Heart left ventricle (tissue), 16 donors: ENCODE data around the gene OTOA. TPM values are rescaled to one million over a fixed set of nuclear protein-coding genes. Genes with fewer than 3 reads are reported as not detected.
"Not testable (repeated sequence)": the region's sequence is repeated elsewhere in the genome, so short reads cannot be mapped to it uniquely, and the experiment has no call there.

Experiments used
- ATAC-seq, 4 donors: fragments of 200-7000 bp; cut with Tn5 transposase; one replicate each; pipeline ENCODE4 v1.9.1; 2020 to 2022; ENCODE audit warnings: moderate library complexity in 4 of 4, mild to moderate bottlenecking in 3 of 4, moderate number of reproducible peaks in 1 of 4
- DNase-seq, 5 donors: peaks; one replicate each; pipeline ENCODE4 v3.0.0-alpha.2; 2020
- H3K27ac ChIP-seq, 12 donors: fragments of 200-600 bp; sonication (generic) in 4 of 12; one replicate each; pipeline versions ENCODE4 v1.5.0 to v1.8.0; 2016 to 2022; ENCODE audit warnings: mild to moderate bottlenecking in 2 of 12
- H3K27me3 ChIP-seq, 9 donors: fragments of 200-600 bp; sonication (generic) in 2 of 9; one replicate each; pipeline versions ENCODE4 v1.5.1 to v1.8.0; 2016 to 2022; ENCODE audit warnings: mild to moderate bottlenecking in 3 of 9
- H3K36me3 ChIP-seq, 9 donors: fragments of 200-600 bp; sonication (generic) in 2 of 9; one replicate each; pipeline versions ENCODE4 v1.5.0 to v1.8.0; 2018 to 2022; ENCODE audit warnings: mild to moderate bottlenecking in 2 of 9
- H3K4me1 ChIP-seq, 12 donors: fragments of 200-600 bp; sonication (generic) in 4 of 12; one replicate each; pipeline versions ENCODE4 v1.5.0 to v1.8.0; 2016 to 2022; ENCODE audit warnings: mild to moderate bottlenecking in 3 of 12
- H3K4me3 ChIP-seq, 12 donors: fragments of 200-600 bp; sonication (generic) in 4 of 12; one replicate each; pipeline versions ENCODE4 v1.5.0 to v1.8.0; 2017 to 2022; ENCODE audit warnings: mild to moderate bottlenecking in 9 of 12, moderate library complexity in 4 of 12
- H3K9me3 ChIP-seq, 12 donors: fragments of 200-600 bp; sonication (generic) in 4 of 12; one replicate each; pipeline versions ENCODE4 v1.5.0 to v1.8.0; 2016 to 2022; ENCODE audit warnings: mild to moderate bottlenecking in 1 of 12
- POLR2A ChIP-seq, 2 donors: fragments of 450-650 bp; IDR thresholded peaks; one replicate each; pipeline ENCODE4 v1.6.1; 2017; ENCODE audit warnings: antibody characterized with exemption in 2 of 2, mild to moderate bottlenecking in 2 of 2, moderate library complexity in 2 of 2
- WGBS, 4 donors: extraction: QIAGEN DNeasy Blood & Tissue Kit in 2 of 4; methylation state at CpG; one replicate each; pipeline versions ENCODE4 v1.1.5 to v1.1.7; 2013 to 2018; 5-methylcytosine and 5-hydroxymethylcytosine counted together
- intact Hi-C, 10 donors: fragments of 100-400 bp; cut with DNase I; formaldehyde crosslinking; loops; one replicate each; pipeline versions ENCODE4 v1.11.1 to v1.14.2; 2022
- polyA plus RNA-seq, 2 donors: library from polyadenylated mRNA; stranded (reverse); fragments of 200-250 nt; gene quantifications; one replicate each; pipeline ENCODE4 v1.2.3, GENCODE V29; 2013
- total RNA-seq, 9 donors: library from RNA; depleted of rRNA in 2 of 9; stranded (reverse); fragments of >200 nt in 2 of 9; fragmentation: NEBNext Ultra II Directional in 3 of 9; extraction: Animal tissue kit (Norgen Biotek cat#: 25700) in 3 of 9; gene quantifications; one replicate each; pipeline versions ENCODE4 v1.1.0 to v1.2.4, GENCODE V29; 2016 to 2023
- TF ChIP-seq, protein P1 (sequence below), 12 donors: fragments of 200-600 bp; sonication (generic) in 4 of 12; IDR thresholded peaks; one replicate each; pipeline versions ENCODE4 v1.5.0 to v1.8.0; 2018 to 2022; ENCODE audit warnings: antibody characterized with exemption in 12 of 12, mild to moderate bottlenecking in 5 of 12
- donor health status: ischemic (EF 13 %, LVEDD 7.1; RV severe dilation, severe dysfunction).
- donor health status: healthy with polysubstance abuse.
- donor health status: DM: no; HTN: yes; CAD: no.
- donor health status: DM: no; HTN: no; CAD: no.
- donor health status: ischemic (EF 25% LVEDD 6.9; RV normal size, moderate dysfunction).
- donor health status: ischemic (EF 25% LVEDD 5.7; RV mildly dilated, moderate dysfunction).
- donor health status: healthy.
- donor health status: DM: yes; HTN: yes; CAD: no.
- donor health status: ischemic (EF 35%, LVEDD 5.7; RV mildly dilated, moderate dysfunction).
- donor health status: nonischemic (EF 11% LVEDD 7.7; RV severe dilation, severe dysfunction).
- donor health status: DM: yes; HTN: yes; CAD: no.
- donor health status: PGD.
- donor health status: ischemic (EF 29% LVEDD 5.4; RV normal size, mild dysfunction).
- donor health status: nonischemic (EF 23%, LVEDD 6.1; RV moderate dilation, normal function).

The OTOA gene
- total and polyA plus RNA-seq, 11 donors: 0.03 to 0.41 (median 0.27) TPM; not detected in 7

DNA sequence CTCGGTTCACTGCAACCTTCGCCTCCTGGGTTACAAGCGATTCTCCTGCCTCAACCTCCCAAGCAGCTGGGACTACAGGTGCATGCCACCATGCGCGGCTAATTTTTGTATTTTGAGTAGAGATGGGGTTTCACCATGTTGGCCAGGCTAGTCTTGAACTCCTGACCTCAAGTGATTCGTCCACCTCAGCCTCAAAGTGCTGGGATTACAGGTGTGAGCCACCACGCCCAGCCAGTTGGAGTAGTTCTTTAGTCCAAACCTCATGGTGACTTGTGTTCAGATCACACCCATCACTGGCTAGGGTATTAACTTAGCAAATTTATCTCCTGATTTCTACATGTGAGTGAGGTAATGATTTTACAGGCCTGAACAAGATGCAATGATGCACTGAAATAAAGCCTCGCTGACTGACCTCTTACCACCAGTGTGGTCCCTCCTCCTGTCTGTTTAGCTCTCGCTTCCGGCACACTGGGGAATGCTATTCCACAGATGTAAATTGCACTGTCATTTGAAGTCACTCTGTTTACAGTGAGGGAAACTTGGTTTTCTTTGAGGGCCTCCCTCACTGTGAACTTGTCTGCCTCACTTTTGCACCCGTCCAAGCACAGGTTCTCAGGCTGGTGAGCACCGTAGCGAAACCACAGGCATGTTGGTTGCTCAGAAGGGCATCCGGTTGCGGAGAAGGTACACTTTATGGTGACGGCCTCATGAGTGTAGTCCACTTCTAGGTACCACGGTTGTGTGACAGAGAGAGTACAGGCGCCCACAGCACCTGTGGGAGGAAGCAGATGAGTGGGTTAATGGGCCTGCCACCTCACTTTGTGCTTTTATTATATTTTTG lies 16.8 kb upstream of the OTOA start:
- WGBS, 4 donors: 91 to 96% (median 94%) methylated on average over 18 of the region's 18 CpGs
- no peaks in the 10 kb centered on the region for H3K27me3 ChIP-seq
- H3K4me1 ChIP-seq: peaks cover 0 to 83% (median 18%) of the 10 kb centered on the region in 12 donors
- no peak overlapping the region for H3K4me3 ChIP-seq
- ATAC-seq (peak in 1 of 4 donors; percentile 25), DNase-seq (no peak)
- TF ChIP-seq POLR2A (IDR thresholded peaks at IDR 0.05): no peak
- TF ChIP-seq, protein P1, sequence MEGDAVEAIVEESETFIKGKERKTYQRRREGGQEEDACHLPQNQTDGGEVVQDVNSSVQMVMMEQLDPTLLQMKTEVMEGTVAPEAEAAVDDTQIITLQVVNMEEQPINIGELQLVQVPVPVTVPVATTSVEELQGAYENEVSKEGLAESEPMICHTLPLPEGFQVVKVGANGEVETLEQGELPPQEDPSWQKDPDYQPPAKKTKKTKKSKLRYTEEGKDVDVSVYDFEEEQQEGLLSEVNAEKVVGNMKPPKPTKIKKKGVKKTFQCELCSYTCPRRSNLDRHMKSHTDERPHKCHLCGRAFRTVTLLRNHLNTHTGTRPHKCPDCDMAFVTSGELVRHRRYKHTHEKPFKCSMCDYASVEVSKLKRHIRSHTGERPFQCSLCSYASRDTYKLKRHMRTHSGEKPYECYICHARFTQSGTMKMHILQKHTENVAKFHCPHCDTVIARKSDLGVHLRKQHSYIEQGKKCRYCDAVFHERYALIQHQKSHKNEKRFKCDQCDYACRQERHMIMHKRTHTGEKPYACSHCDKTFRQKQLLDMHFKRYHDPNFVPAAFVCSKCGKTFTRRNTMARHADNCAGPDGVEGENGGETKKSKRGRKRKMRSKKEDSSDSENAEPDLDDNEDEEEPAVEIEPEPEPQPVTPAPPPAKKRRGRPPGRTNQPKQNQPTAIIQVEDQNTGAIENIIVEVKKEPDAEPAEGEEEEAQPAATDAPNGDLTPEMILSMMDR (IDR thresholded peaks at IDR 0.05): no peak
- no peaks in the 10 kb centered on the region for H3K9me3 ChIP-seq
- peaks cover 0 to 52% (median 0%) of the 10 kb centered on the region in 9 donors for H3K36me3 ChIP-seq
- intact Hi-C loops: no loop called here
- H3K27ac ChIP-seq: peak overlapping the region in 7 of 12 donors; percentile 34 to 94 (median 72)

DNA sequence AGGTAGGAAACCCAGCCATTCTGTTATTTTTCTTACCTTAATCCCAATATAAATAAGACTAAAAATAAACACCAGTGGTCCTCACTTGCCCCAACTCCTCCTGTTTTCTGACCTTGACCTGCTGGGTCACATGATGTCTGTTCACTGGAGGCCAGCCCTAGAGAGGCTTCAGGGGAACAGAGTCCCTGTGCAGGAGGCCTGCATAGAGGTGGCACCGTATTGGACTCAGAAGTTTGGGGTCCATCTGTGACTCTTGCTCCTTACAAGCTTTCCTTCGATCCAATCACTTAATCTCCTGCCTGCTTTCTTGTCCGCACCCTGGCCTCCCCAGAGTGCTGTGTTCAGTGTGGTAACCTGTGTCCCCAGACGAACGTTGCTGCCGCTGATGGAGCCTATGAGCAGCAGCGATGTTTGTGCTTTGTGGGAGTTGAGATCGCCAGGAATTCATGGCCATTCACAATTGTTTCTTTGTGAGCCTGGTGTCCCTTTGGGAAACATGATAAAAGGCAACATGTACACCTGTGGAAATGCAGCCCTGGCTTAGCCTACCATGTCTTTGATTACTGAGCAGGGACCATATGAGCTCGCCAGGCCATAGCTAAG lies 16.1 kb upstream of the OTOA start:
- TF ChIP-seq, protein P1 (IDR thresholded peaks at IDR 0.05): no peak
- no peak for TF ChIP-seq POLR2A (IDR thresholded peaks at IDR 0.05)
- Histone ChIP-seq H3K9me3 (no peaks in the 10 kb centered on the region), H3K4me1 (peaks cover 0 to 85% (median 18%) of the 10 kb centered on the region in 12 donors), H3K4me3 (no peak overlapping the region), H3K27me3 (no peaks in the 10 kb centered on the region), H3K36me3 (peaks cover 0 to 48% (median 0%) of the 10 kb centered on the region in 9 donors), H3K27ac (peak overlapping the region in 1 of 12 donors; percentile 94)
- DNase-seq (no peak), ATAC-seq (no peak)
- intact Hi-C loops: no loop called here
- 91 to 97% (median 94%) methylated on average over 9 of the region's 9 CpGs for WGBS, 4 donors

- DNase-seq, H3K27me3 ChIP-seq, H3K9me3 ChIP-seq, ATAC-seq: not testable (repeated sequence)
- peaks cover 0 to 28% (median under 1%) of the 10 kb centered on the region in 9 donors for H3K36me3 ChIP-seq
- peak overlapping the region in 1 of 12 donors; percentile 89 for H3K27ac ChIP-seq
- 94 to 96% (median 96%) methylated on average over 12 of the region's 12 CpGs for WGBS, 4 donors
- peak overlapping the region in 3 of 12 donors; percentile 24 to 58 (median 41) for H3K4me3 ChIP-seq
- H3K4me1 ChIP-seq: peaks cover 0 to 86% (median 11%) of the 10 kb centered on the region in 12 donors
- intact Hi-C loops: loop anchor here in 2 of 10 donors (10.0 kb wide), 2 partner anchors 55 to 535 kb away; no protein-coding TSS in a partner anchor
Measured at GRCh38 chr16:21649826-21650406, 13.9 kb upstream of the OTOA start.

GRCh38 chr16:21650521-21650920 lies 13.2 kb upstream of the OTOA start:
- Histone ChIP-seq H3K36me3 (peaks cover 0 to 34% (median 6%) of the 10 kb centered on the region in 9 donors), H3K9me3 (no peaks in the 10 kb centered on the region), H3K4me3 (peak overlapping the region in 4 of 12 donors; percentile 14 to 58 (median 32)), H3K27me3 (no peaks in the 10 kb centered on the region), H3K4me1 (peaks cover 0 to 84% (median 9%) of the 10 kb centered on the region in 12 donors), H3K27ac (peak overlapping the region in 2 of 12 donors; percentile 26 to 89)
- 83 to 96% (median 94%) methylated on average over 1 of the region's 1 CpG for WGBS, 4 donors
- TF ChIP-seq, protein P1 (IDR thresholded peaks at IDR 0.05): no peak
- TF ChIP-seq POLR2A (IDR thresholded peaks at IDR 0.05): no peak
- no peak for DNase-seq
- ATAC-seq: peak in 3 of 4 donors; percentile 35 to 52 (median 51)
- intact Hi-C loops: loop anchor here in 2 of 10 donors (10.0 kb wide), 2 partner anchors 54 to 534 kb away; no protein-coding TSS in a partner anchor
